ENCODE results near the gene BMAL1.

DNA sequence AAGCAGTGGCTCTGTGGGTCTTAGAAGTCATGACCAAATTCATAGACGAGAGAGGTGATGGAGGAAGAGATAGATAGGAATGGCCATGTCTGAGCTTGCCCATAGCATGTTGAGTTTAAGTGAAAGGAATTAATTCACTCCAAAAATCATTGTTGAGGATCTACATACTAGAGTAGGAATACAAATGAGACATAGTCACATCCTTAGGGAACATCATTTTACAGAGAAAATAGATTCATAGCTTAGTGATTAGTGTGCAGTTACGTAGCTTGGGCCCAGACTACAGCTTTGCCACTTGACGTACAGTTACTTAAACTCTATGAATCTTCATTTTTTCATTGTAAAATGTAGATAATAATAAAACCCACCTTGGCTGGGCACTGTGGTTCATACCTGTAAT is 21.4 kb upstream of the BMAL1 start:
- TF ChIP-seq POLR2A (IDR thresholded peaks at IDR 0.05), result no peak
- TF ChIP-seq, protein P1, sequence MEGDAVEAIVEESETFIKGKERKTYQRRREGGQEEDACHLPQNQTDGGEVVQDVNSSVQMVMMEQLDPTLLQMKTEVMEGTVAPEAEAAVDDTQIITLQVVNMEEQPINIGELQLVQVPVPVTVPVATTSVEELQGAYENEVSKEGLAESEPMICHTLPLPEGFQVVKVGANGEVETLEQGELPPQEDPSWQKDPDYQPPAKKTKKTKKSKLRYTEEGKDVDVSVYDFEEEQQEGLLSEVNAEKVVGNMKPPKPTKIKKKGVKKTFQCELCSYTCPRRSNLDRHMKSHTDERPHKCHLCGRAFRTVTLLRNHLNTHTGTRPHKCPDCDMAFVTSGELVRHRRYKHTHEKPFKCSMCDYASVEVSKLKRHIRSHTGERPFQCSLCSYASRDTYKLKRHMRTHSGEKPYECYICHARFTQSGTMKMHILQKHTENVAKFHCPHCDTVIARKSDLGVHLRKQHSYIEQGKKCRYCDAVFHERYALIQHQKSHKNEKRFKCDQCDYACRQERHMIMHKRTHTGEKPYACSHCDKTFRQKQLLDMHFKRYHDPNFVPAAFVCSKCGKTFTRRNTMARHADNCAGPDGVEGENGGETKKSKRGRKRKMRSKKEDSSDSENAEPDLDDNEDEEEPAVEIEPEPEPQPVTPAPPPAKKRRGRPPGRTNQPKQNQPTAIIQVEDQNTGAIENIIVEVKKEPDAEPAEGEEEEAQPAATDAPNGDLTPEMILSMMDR (IDR thresholded peaks at IDR 0.05), result no peak

All from sigmoid colon (tissue), 3 donors.